ENCODE measurements around the gene IDH3G. TPM values are rescaled to one million over a fixed set of nuclear protein-coding genes. Genes with fewer than 3 reads are reported as not detected.

The IDH3G gene
- total RNA-seq, 1 donor from 2014 or later: 41.9 TPM

DNA sequence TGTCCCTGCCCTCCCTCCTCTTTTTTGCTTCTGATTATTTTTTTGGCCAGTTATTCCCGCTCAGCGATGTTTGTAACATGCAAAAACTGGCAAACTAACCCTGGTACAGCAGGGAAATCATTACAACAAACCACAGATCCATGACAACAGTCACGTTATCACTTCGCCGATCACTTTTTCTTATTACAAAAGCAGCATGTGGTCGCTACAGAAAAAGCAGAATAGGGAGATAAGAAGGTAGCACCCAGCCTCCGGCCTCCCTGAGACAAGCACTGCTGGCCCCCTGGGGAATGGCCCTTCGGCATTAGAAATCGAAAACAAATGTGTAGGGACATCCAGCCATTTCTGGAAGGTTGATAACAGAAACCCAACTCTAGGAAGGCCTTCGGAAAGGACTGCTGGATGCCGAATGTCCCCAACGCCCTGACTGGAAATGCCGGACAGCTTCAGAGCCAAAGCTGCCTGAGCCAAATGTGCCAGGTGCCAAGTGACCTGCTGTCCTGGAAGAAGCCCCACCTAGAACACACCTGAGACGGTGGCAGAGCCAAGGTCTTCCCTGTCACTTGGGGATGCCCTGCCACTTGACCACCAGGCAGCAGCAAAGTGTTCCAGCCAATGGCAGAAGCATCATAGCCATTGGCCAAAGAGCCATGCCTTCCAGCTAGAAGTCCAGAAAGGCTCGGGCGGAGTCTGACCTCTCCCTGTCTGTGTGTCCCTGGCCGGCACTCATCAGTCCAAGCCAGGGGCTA is 2.9 kb downstream of the IDH3G start:
- Histone ChIP-seq H3K4me3 (ENCODE audit: insufficient read depth, low read depth, low read length) (no peak overlapping the region), H3K27ac (ENCODE audit: low read depth, low read length) (no peak overlapping the region), H3K27me3 (ENCODE audit: insufficient read depth, low read length) (no peaks in the 10 kb centered on the region), H4K20me1 (ENCODE audit: insufficient read depth, low read length) (peaks cover 15% of the 10 kb centered on the region), H3K79me2 (ENCODE audit: insufficient read depth, low read length) (peaks cover 55% of the 10 kb centered on the region), H3K9me3 (ENCODE audit: insufficient read depth, low read depth, low read length) (no peaks in the 10 kb centered on the region), H3K4me1 (ENCODE audit: insufficient read depth, low read length) (peaks cover 16% of the 10 kb centered on the region), H3K36me3 (ENCODE audit: insufficient read depth, low read length) (no peaks in the 10 kb centered on the region), H3K9ac (ENCODE audit: low read length) (no peak overlapping the region), H2AFZ (ENCODE audit: low read depth, low read length) (no peak overlapping the region), H3K4me2 (ENCODE audit: low read length) (no peak overlapping the region)
- no peak overlapping the region for H3K27ac Mint-ChIP-seq (ENCODE audit: unreplicated experiment)
- H3K36me3 Mint-ChIP-seq (ENCODE audit: low read depth, unreplicated experiment): no peaks in the 10 kb centered on the region
- TF ChIP-seq, protein P1, sequence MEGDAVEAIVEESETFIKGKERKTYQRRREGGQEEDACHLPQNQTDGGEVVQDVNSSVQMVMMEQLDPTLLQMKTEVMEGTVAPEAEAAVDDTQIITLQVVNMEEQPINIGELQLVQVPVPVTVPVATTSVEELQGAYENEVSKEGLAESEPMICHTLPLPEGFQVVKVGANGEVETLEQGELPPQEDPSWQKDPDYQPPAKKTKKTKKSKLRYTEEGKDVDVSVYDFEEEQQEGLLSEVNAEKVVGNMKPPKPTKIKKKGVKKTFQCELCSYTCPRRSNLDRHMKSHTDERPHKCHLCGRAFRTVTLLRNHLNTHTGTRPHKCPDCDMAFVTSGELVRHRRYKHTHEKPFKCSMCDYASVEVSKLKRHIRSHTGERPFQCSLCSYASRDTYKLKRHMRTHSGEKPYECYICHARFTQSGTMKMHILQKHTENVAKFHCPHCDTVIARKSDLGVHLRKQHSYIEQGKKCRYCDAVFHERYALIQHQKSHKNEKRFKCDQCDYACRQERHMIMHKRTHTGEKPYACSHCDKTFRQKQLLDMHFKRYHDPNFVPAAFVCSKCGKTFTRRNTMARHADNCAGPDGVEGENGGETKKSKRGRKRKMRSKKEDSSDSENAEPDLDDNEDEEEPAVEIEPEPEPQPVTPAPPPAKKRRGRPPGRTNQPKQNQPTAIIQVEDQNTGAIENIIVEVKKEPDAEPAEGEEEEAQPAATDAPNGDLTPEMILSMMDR (IDR thresholded peaks at IDR 0.05; ENCODE audit: insufficient read depth, low read depth, low read length): no peak
- TF ChIP-seq EZH2 (IDR thresholded peaks at IDR 0.05; ENCODE audit: insufficient read depth, low read length): no peak
- H3K9me3 Mint-ChIP-seq (ENCODE audit: unreplicated experiment): no peaks in the 10 kb centered on the region
- peaks cover 5% of the 10 kb centered on the region for H3K4me1 Mint-ChIP-seq (ENCODE audit: low read depth, unreplicated experiment)
- no peak overlapping the region for H3K4me3 Mint-ChIP-seq (ENCODE audit: unreplicated experiment)
- H3K27me3 Mint-ChIP-seq (ENCODE audit: low read depth, unreplicated experiment): no peaks in the 10 kb centered on the region
- FAIRE-seq: peak; percentile 49
- no peak for DNase-seq (ENCODE audit: low read depth)

DNA sequence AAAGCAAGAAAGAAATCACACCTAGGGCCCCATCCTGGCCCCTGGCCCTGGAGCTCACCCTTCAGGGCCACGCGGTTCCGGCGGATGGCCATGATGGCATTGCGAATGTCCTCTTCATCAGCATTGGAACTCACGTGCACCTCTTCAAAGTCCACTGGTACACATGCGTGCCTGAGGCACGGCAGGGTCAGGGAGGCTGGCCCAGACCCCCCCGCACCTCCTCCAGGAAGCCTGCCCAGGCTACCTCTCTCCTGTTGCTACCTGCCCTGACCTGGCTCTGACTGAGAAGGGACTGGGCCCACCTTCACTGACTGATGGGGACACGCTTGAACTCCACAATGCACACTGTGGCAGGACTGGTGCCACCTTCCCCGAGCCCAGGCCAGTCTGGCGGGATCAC is 4.5 kb downstream of the IDH3G start:
- TF ChIP-seq, protein P1 (IDR thresholded peaks at IDR 0.05; ENCODE audit: insufficient read depth, low read depth, low read length): no peak
- TF ChIP-seq EZH2 (IDR thresholded peaks at IDR 0.05; ENCODE audit: insufficient read depth, low read length): no peak
- no peak overlapping the region for H3K4me3 ChIP-seq (ENCODE audit: insufficient read depth, low read depth, low read length)
- peaks cover 9% of the 10 kb centered on the region for H3K4me1 ChIP-seq (ENCODE audit: insufficient read depth, low read length)
- DNase-seq (ENCODE audit: low read depth) (no peak), FAIRE-seq (no peak)
- H3K4me2 ChIP-seq (ENCODE audit: low read length): no peak overlapping the region
- no peaks in the 10 kb centered on the region for H3K9me3 ChIP-seq (ENCODE audit: insufficient read depth, low read depth, low read length)
- Mint-ChIP-seq H3K27me3 (ENCODE audit: low read depth, unreplicated experiment) (no peaks in the 10 kb centered on the region), H3K4me3 (ENCODE audit: unreplicated experiment) (no peak overlapping the region), H3K36me3 (ENCODE audit: low read depth, unreplicated experiment) (no peaks in the 10 kb centered on the region), H3K9me3 (ENCODE audit: unreplicated experiment) (no peaks in the 10 kb centered on the region), H3K27ac (ENCODE audit: unreplicated experiment) (no peak overlapping the region), H3K4me1 (ENCODE audit: low read depth, unreplicated experiment) (no peaks in the 10 kb centered on the region)
- peaks cover 38% of the 10 kb centered on the region for H3K79me2 ChIP-seq (ENCODE audit: insufficient read depth, low read length)
- no peaks in the 10 kb centered on the region for H3K27me3 ChIP-seq (ENCODE audit: insufficient read depth, low read length)
- H2AFZ ChIP-seq (ENCODE audit: low read depth, low read length): no peak overlapping the region
- no peak overlapping the region for H3K27ac ChIP-seq (ENCODE audit: low read depth, low read length)
- no peaks in the 10 kb centered on the region for H3K36me3 ChIP-seq (ENCODE audit: insufficient read depth, low read length)
- peaks cover 6% of the 10 kb centered on the region for H4K20me1 ChIP-seq (ENCODE audit: insufficient read depth, low read length)
- no peak overlapping the region for H3K9ac ChIP-seq (ENCODE audit: low read length)

DNA sequence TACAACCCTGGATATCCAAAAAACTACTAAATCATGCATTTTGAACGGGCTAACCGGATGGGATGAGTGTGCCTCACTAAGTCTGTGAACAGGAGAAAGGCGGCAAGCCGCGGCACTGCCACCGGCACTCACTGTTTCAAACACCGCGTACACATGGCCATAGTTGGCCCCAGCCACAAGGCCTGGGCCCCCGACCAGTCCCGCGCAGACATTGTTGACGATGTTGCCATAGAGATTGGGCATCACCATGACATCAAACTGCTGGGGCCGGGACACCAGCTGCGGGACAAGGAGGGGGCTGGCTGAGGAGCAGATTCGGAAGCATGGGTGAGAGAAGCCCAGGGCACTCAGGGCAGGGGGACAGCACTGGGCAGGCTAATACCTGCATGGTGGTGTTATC is 7.5 kb downstream of the IDH3G start:
- no peaks in the 10 kb centered on the region for H3K9me3 Mint-ChIP-seq (ENCODE audit: unreplicated experiment)
- H3K4me1 Mint-ChIP-seq (ENCODE audit: low read depth, unreplicated experiment): no peaks in the 10 kb centered on the region
- no peaks in the 10 kb centered on the region for H3K9me3 ChIP-seq (ENCODE audit: insufficient read depth, low read depth, low read length)
- DNase-seq (ENCODE audit: low read depth) (no peak), FAIRE-seq (no peak)
- H3K4me2 ChIP-seq (ENCODE audit: low read length): no peak overlapping the region
- no peaks in the 10 kb centered on the region for H4K20me1 ChIP-seq (ENCODE audit: insufficient read depth, low read length)
- H3K79me2 ChIP-seq (ENCODE audit: insufficient read depth, low read length): peaks cover 16% of the 10 kb centered on the region
- H3K9ac ChIP-seq (ENCODE audit: low read length): no peak overlapping the region
- no peaks in the 10 kb centered on the region for H3K27me3 ChIP-seq (ENCODE audit: insufficient read depth, low read length)
- no peak overlapping the region for H3K27ac Mint-ChIP-seq (ENCODE audit: unreplicated experiment)
- TF ChIP-seq, protein P1 (IDR thresholded peaks at IDR 0.05; ENCODE audit: insufficient read depth, low read depth, low read length): no peak
- TF ChIP-seq EZH2 (IDR thresholded peaks at IDR 0.05; ENCODE audit: insufficient read depth, low read length): no peak
- H3K27me3 Mint-ChIP-seq (ENCODE audit: low read depth, unreplicated experiment): no peaks in the 10 kb centered on the region
- H3K4me3 ChIP-seq (ENCODE audit: insufficient read depth, low read depth, low read length): no peak overlapping the region
- no peaks in the 10 kb centered on the region for H3K36me3 Mint-ChIP-seq (ENCODE audit: low read depth, unreplicated experiment)
- no peak overlapping the region for H3K4me3 Mint-ChIP-seq (ENCODE audit: unreplicated experiment)
- H3K4me1 ChIP-seq (ENCODE audit: insufficient read depth, low read length): no peaks in the 10 kb centered on the region
- H3K36me3 ChIP-seq (ENCODE audit: insufficient read depth, low read length): no peaks in the 10 kb centered on the region
- H2AFZ ChIP-seq (ENCODE audit: low read depth, low read length): no peak overlapping the region
- H3K27ac ChIP-seq (ENCODE audit: low read depth, low read length): no peak overlapping the region

All from astrocyte (in vitro differentiated cells and primary cell).